Panc1 (cell line): ENCODE measurements around the gene TGFB2. TPM values are rescaled to one million over a fixed set of nuclear protein-coding genes. Genes with fewer than 3 reads are reported as not detected.
A peak's percentile ranks its signal among the peaks of the same experiment; 100 is the strongest.

Experiments used
- ATAC-seq: fragments of 200-7000 bp; cut with Tn5 transposase; 2 replicates; pipeline ENCODE4 v1.9.1; 2020; ENCODE audit warnings: mild to moderate bottlenecking, moderate library complexity
- BruUV-seq: library from RNA; stranded (reverse); fragments of 400-500 nt; replicated peaks from 2 replicates; lab custom pipeline; 2021; lab: Mats Ljungman, UMichigan
- CTCF ChIA-PET: fragments of 300-600 bp; sonication (Branson Sonifier 250); formaldehyde crosslinking; loops from one replicate; lab custom pipeline; 2022; ENCODE audit warnings: antibody characterized with exemption; lab: Charles Lee
- POLR2A ChIA-PET: fragments of 300-600 bp; sonication (Branson Sonifier 250); formaldehyde crosslinking; loops from one replicate; lab custom pipeline; 2022; ENCODE audit warnings: antibody characterized with exemption; lab: Charles Lee
- DNase-seq: peaks from one replicate; pipeline ENCODE4 v3.0.0-alpha.2; 2010; ENCODE audit warnings: low read depth, low spot score
- H3K27ac ChIP-seq: 2 replicates; pipeline ENCODE4 v1.5.1; 2011; ENCODE audit warnings: mild to moderate bottlenecking, low read length, inconsistent platforms
- H3K27me3 ChIP-seq: fragments of 200-500 bp; sonication (Bioruptor generic); 2 replicates; pipeline ENCODE4 v1.6.0; 2014; ENCODE audit warnings: low read length, inconsistent platforms; ENCODE audit not compliant: control insufficient read depth, insufficient read depth
- H3K36me3 ChIP-seq: fragments of 200-500 bp; sonication (Bioruptor generic); 2 replicates; pipeline ENCODE4 v1.5.1; 2014; ENCODE audit warnings: inconsistent platforms, mild to moderate bottlenecking, low read length, moderate library complexity; ENCODE audit not compliant: control insufficient read depth, insufficient read depth
- H3K4me1 ChIP-seq: 2 replicates; pipeline ENCODE4 v1.5.1; 2011; ENCODE audit warnings: inconsistent platforms, mild to moderate bottlenecking, low read length, moderate library complexity; ENCODE audit not compliant: control insufficient read depth, insufficient read depth
- H3K4me3 ChIP-seq, 2 experiments: 2 replicates each; pipeline ENCODE4 v1.5.1; 2011 to 2012; ENCODE audit warnings: low read depth in 2 of 2, low read length in 2 of 2, mild to moderate bottlenecking in 2 of 2, inconsistent platforms in 1 of 2, moderate library complexity in 1 of 2
- H3K9me3 ChIP-seq: fragments of 200-500 bp; sonication (Bioruptor generic); 2 replicates; pipeline ENCODE4 v1.5.1; 2014; ENCODE audit warnings: low read depth, mild to moderate bottlenecking, inconsistent platforms, low read length, moderate library complexity; ENCODE audit not compliant: control insufficient read depth, insufficient read depth
- POLR2AphosphoS5 ChIP-seq: IDR thresholded peaks from 2 replicates; pipeline ENCODE4 v1.6.1; 2012; ENCODE audit warnings: mild to moderate bottlenecking, low read depth, low read length, moderate library complexity
- SIN3A ChIP-seq: IDR thresholded peaks from 2 replicates; pipeline ENCODE4 v1.6.1; 2012; ENCODE audit warnings: low read depth, mild to moderate bottlenecking, low read length, moderate library complexity, borderline replicate concordance; ENCODE audit not compliant: insufficient read depth
- TCF7L2 ChIP-seq: IDR thresholded peaks from 2 replicates; pipeline ENCODE4 v1.6.1; 2011; ENCODE audit warnings: mild to moderate bottlenecking, low read depth, low read length, inconsistent platforms
- in situ Hi-C: cut with HindIII; loops from 2 replicates; pipeline ENCODE4 v1.10.0; 2016; ENCODE audit warnings: low sequenced_read_pairs, low pct_unique_long_range_greater_than_20kb
- intact Hi-C: fragments of 100-400 bp; cut with micrococcal nuclease; formaldehyde crosslinking; loops from one replicate; pipeline ENCODE4 v1.10.0; 2022; ENCODE audit not compliant: unreplicated experiment
- total RNA-seq: library from RNA; stranded (reverse); gene quantifications from one replicate; pipeline ENCODE4 v1.2.1, GENCODE V29; 2021; ENCODE audit not compliant: unreplicated experiment
- TF ChIP-seq, protein P1 (sequence below), 2 experiments: IDR thresholded peaks; 2 replicates each; pipeline ENCODE4 v1.6.1; 2011 to 2012; ENCODE audit warnings: low read depth in 2 of 2, control low read depth in 1 of 2, low read length in 1 of 2, mild to moderate bottlenecking in 1 of 2, moderate library complexity in 1 of 2; ENCODE audit not compliant: insufficient read depth in 1 of 2
- TF ChIP-seq, protein P2 (sequence below): fragments of 450-650 bp; IDR thresholded peaks from 2 replicates; pipeline ENCODE4 v1.5.1; 2017; ENCODE audit warnings: mild to moderate bottlenecking

Gene TGFB2
- total RNA-seq, 1 experiment from 2014 or later, result 58.9 TPM

DNA sequence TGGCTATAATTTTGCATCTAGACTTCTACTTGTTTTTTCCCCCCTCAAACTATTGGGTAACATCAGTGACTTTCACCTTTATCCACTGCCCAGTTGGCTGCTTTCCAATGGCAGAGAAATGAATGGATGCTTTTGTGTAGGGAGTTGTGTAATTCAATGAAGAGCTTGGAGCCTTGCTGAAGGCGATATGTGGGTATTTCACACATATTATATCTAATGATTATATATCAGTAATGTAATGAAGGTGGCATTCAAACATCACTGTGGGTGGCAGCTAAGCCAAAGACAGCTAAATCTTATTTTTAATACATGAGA lies 81.2 kb downstream of the TGFB2 start:
- intact Hi-C loops (no loop called here), in situ Hi-C loops (no loop called here)
- no peak for ATAC-seq
- H3K36me3 ChIP-seq, result no peaks in the 10 kb centered on the region
- peaks cover 14% of the 10 kb centered on the region for H3K4me1 ChIP-seq
- H3K9me3 ChIP-seq, result no peaks in the 10 kb centered on the region; the same call in 1 of the 2 replicates
- ChIA-PET POLR2A (no interaction called here), CTCF (no interaction called here)
- H3K27ac ChIP-seq, result peak overlapping the region; percentile 10; the same call in 1 of the 2 replicates
- no TSS peak for BruUV-seq
- TF ChIP-seq POLR2AphosphoS5, result no peak
- TF ChIP-seq, protein P1, sequence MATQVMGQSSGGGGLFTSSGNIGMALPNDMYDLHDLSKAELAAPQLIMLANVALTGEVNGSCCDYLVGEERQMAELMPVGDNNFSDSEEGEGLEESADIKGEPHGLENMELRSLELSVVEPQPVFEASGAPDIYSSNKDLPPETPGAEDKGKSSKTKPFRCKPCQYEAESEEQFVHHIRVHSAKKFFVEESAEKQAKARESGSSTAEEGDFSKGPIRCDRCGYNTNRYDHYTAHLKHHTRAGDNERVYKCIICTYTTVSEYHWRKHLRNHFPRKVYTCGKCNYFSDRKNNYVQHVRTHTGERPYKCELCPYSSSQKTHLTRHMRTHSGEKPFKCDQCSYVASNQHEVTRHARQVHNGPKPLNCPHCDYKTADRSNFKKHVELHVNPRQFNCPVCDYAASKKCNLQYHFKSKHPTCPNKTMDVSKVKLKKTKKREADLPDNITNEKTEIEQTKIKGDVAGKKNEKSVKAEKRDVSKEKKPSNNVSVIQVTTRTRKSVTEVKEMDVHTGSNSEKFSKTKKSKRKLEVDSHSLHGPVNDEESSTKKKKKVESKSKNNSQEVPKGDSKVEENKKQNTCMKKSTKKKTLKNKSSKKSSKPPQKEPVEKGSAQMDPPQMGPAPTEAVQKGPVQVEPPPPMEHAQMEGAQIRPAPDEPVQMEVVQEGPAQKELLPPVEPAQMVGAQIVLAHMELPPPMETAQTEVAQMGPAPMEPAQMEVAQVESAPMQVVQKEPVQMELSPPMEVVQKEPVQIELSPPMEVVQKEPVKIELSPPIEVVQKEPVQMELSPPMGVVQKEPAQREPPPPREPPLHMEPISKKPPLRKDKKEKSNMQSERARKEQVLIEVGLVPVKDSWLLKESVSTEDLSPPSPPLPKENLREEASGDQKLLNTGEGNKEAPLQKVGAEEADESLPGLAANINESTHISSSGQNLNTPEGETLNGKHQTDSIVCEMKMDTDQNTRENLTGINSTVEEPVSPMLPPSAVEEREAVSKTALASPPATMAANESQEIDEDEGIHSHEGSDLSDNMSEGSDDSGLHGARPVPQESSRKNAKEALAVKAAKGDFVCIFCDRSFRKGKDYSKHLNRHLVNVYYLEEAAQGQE (IDR thresholded peaks at IDR 0.05; ENCODE audit: insufficient read depth in 1 of 2, low read depth in 2 of 2, low read length in 1 of 2), result no peak
- no peak for TF ChIP-seq TCF7L2
- TF ChIP-seq, protein P2, sequence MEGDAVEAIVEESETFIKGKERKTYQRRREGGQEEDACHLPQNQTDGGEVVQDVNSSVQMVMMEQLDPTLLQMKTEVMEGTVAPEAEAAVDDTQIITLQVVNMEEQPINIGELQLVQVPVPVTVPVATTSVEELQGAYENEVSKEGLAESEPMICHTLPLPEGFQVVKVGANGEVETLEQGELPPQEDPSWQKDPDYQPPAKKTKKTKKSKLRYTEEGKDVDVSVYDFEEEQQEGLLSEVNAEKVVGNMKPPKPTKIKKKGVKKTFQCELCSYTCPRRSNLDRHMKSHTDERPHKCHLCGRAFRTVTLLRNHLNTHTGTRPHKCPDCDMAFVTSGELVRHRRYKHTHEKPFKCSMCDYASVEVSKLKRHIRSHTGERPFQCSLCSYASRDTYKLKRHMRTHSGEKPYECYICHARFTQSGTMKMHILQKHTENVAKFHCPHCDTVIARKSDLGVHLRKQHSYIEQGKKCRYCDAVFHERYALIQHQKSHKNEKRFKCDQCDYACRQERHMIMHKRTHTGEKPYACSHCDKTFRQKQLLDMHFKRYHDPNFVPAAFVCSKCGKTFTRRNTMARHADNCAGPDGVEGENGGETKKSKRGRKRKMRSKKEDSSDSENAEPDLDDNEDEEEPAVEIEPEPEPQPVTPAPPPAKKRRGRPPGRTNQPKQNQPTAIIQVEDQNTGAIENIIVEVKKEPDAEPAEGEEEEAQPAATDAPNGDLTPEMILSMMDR, result no peak
- no peak for TF ChIP-seq SIN3A
- DNase-seq, result no peak
- no peaks in the 10 kb centered on the region for H3K27me3 ChIP-seq
- no peak overlapping the region for H3K4me3 ChIP-seq

DNA sequence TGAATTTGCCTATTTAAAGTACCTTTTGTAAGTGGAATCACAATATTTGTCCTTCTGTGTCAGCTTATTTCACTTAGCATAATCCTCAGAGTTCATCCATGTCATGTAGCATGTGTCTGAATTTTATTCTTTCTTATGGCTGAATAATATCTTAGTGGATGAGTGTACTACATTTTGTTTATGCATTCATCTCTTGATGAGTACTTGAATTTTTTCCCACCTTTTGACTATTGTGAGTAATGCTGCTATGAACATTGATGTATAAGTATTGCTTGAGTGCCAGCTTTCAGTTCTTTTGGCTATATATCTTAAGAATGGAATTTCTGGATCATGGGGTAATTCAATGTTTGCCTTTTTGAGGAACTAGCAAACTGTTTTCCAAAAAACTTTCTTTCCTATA lies 84.2 kb downstream of the TGFB2 start:
- in situ Hi-C loops, result no loop called here
- no peaks in the 10 kb centered on the region for H3K27me3 ChIP-seq
- no TSS peak for BruUV-seq
- ChIA-PET POLR2A (interaction anchor here (0.6 kb wide), 1 partner anchor 154 kb away, joined by 7 read pairs; no protein-coding TSS in a partner anchor), CTCF (no interaction called here)
- no peak for TF ChIP-seq SIN3A
- TF ChIP-seq TCF7L2, result no peak
- TF ChIP-seq, protein P1 (IDR thresholded peaks at IDR 0.05; ENCODE audit: insufficient read depth in 1 of 2, low read depth in 2 of 2, low read length in 1 of 2), result no peak
- TF ChIP-seq, protein P2, result no peak
- TF ChIP-seq POLR2AphosphoS5, result no peak
- no peak overlapping the region for H3K27ac ChIP-seq
- H3K36me3 ChIP-seq, result no peaks in the 10 kb centered on the region
- H3K4me3 ChIP-seq, result no peak overlapping the region
- H3K9me3 ChIP-seq, result peaks cover 4% of the 10 kb centered on the region; the same call in 1 of the 2 replicates
- intact Hi-C loops, result no loop called here
- ATAC-seq (no peak), DNase-seq (no peak)
- H3K4me1 ChIP-seq, result peaks cover 14% of the 10 kb centered on the region
